GM12892 (cell line): Measurements from ENCODE around the gene FOXA1.

ENCODE experiments used
- DNase-seq: peaks from one replicate; pipeline ENCODE4 v3.0.0; 2011; ENCODE audit not compliant: insufficient read length
- FAIRE-seq: peaks from 2 replicates; lab custom pipeline; 2011; peaks lifted over from hg19 to GRCh38; lab: Jason Lieb, UNC
- POLR2A ChIP-seq: IDR thresholded peaks from 2 replicates; pipeline ENCODE4 v1.6.1; 2011; ENCODE audit warnings: low read depth, low read length, control low read depth
- POLR2AphosphoS5 ChIP-seq: IDR thresholded peaks from 2 replicates; pipeline ENCODE4 v1.6.1; 2011; ENCODE audit warnings: low read depth, low read length, control low read depth
- TAF1 ChIP-seq: IDR thresholded peaks from 2 replicates; pipeline ENCODE4 v1.6.1; 2011; ENCODE audit warnings: low read depth, mild to moderate bottlenecking, control low read depth, low read length, borderline replicate concordance

The FOXA1 gene

DNA sequence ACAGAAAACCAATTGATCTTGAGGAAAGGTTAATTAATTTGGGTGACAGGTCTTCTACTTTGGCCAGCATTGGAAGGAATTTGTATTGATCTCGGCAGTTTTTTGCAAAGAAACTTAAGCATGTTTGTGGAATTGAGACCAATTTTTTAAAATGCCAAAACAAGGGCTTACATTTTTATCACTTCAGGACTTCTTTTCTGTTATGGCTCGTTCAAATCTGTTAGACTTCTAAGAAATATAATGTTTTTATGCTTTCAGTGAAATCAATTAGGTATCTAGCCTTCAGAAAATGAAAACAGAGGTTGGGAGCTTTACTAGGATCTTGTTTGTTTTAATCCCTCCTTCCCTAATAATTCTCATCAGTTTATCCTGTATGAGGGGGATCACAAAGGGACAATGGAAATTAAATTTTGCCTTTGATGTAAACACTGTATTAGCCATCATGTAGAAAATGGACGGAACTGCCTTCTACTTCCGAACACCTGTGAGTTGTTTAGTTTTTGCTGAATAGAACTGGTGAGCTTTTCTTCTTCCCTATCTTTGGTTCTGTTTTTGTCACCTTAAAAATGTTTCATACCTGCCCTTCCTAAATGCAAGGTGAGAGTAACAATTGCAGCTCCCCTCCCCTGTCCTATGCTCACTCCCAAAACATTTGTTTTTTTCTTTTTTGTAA, 7.8 kb downstream of the FOXA1 start:
- no peak for FAIRE-seq
- no peak for DNase-seq
- no peak for TF ChIP-seq TAF1
- TF ChIP-seq POLR2A, result no peak
- no peak for TF ChIP-seq POLR2AphosphoS5

DNA sequence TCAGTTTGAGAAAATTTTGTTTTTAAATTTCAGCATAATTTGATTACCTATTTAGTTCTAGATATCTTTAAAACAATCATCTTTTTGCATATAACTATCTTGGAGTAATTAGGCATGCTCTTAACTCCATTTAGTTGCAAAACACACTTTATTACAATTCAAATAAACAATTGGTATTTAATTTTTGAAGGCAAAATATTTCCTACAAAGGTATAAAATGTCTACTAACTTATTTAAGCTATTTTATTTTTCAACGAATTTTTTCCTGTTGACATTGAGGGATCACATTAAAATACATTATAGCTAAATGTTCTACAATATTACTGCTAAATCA, 8.3 kb downstream of the FOXA1 start:
- no peak for TF ChIP-seq POLR2A
- no peak for TF ChIP-seq TAF1
- no peak for TF ChIP-seq POLR2AphosphoS5
- FAIRE-seq, result no peak
- no peak for DNase-seq

DNA sequence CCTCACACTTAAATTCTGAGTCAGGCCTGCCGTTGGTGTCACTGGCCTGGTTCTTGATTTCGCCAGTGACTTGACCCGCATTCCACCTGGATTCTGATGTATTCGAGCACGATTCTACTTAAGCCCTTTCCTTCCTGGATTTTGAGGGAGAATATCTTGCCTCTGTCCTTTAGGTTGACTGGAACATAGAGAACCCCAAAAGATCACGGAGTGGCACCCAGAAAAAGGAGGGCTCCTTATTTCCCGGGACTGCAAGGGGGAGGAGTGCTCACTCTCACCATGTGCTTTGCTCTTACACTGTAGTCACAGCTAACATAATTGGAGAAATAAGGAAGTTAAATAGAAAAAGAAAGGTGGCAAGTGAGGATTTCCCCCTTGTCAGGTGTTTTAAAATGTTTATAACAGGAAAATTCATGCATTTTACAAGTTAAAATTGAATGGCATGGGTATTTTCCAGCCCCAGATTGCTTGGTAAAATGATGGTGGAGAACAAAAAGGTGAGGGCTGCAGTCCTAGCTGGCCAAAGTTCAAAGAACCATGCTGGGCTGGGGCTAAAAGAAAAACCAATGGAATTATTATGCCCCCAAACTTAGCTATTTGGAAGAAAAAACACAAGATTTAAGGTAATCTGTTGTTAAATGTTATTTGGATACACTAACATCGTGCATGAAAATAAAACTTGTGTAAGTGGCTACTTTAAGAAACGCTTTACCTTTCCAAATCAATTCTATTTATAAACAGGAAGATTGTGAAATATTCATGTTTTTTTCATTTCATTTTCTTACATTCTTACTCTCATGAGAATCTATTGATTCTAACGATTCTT, 8.9 kb downstream of the FOXA1 start:
- DNase-seq, result no peak
- FAIRE-seq, result no peak
- no peak for TF ChIP-seq POLR2A
- no peak for TF ChIP-seq POLR2AphosphoS5
- TF ChIP-seq TAF1, result no peak

- DNase-seq, result no peak
- FAIRE-seq, result no peak
- TF ChIP-seq POLR2A, result no peak
- TF ChIP-seq TAF1, result no peak
- no peak for TF ChIP-seq POLR2AphosphoS5
Measured at GRCh38 chr14:37585101-37585511, 9.9 kb downstream of the FOXA1 start.

- TF ChIP-seq TAF1, result no peak
- no peak for TF ChIP-seq POLR2AphosphoS5
- TF ChIP-seq POLR2A, result no peak
- no peak for FAIRE-seq
- no peak for DNase-seq
Measured at GRCh38 chr14:37584211-37585100, 10.6 kb downstream of the FOXA1 start.

DNA sequence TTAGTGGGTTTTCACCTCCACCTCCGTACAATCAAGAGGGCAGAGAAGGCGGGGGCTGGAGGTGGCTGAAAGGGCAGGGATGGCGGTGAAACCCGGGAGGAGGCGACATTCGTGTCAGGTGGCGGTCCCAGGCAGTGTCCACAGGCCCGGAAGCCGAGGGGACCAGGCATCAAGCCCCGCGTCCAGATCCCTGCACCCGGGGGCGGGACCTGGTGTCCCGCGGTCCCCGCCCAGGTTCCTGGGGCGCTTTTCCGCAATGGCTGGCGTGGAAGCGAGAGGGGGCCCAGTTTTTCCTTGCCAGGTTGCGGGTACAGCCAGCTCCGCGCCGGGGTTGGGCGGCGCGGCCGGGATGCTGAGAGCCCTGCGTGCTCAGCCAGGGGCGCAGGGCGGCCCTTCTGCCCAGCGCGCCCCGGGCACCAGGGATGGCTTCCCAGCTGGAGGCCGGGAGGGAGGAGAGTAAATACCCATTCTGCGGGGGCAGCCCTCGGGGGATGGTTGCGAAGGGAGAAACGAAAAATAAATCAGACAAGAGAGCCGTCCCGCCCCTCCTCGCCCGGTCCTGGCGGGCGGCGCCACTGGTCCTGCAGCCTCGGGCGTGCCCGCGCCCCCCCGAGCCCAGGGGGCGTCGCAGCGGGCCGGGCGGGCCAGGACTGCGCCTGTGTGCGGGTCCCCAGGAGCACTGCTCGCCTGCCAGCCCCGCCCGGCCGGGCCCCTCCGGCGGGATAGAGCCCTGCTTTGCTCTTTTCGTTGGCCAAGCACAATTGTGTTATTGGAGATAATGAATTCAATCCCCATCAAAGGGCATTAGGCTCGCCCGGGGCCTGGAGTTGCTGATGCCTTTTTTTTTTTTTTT, 11.5 kb downstream of the FOXA1 start:
- TF ChIP-seq POLR2A, result no peak
- no peak for TF ChIP-seq POLR2AphosphoS5
- no peak for TF ChIP-seq TAF1
- FAIRE-seq (no peak), DNase-seq (no peak)

- DNase-seq (no peak), FAIRE-seq (no peak)
- TF ChIP-seq POLR2A (no peak), TAF1 (no peak), POLR2AphosphoS5 (no peak)
Measured at GRCh38 chr14:37580146-37580545, 14.9 kb downstream of the FOXA1 start.

DNA sequence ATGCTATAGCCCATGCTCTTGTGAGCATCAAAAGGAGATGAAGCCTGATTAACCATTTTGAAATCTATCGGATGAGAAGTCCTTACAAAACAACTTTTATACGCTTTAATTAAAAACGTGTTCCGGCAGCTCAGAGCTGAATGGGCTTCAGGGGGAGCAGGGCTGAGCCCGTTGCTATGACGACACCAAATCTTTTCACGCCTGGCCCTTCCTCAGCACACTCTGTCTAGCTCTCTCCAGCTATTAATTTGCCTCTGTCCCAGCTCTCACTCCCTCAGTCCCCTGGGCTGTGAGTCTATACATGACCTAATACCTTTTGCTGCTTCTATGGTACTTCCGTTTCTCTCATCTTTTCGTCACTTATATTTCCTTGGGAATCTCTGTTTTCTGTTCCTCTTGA, 15.8 kb downstream of the FOXA1 start:
- FAIRE-seq (no peak), DNase-seq (no peak)
- TF ChIP-seq POLR2AphosphoS5 (no peak), TAF1 (no peak), POLR2A (no peak)

DNA sequence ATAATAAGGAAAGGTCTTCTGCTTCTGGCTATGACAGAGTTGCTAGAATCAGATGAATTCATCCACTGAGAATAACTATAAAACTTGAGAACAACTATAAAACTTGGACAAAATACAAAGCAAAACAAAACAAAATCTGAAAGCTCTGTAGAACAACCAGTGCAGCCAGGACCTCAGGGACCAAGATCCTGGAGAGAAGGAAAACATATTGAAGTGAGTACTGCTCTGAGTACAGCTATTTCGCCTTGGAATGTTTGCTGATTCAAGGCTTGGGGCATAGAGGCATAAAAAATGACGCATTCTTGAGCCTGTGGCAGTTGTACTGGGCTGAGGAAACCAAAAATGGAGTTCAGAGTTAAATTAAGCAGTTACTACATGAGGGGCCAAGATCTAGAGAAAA, 21.7 kb downstream of the FOXA1 start:
- FAIRE-seq (no peak), DNase-seq (no peak)
- TF ChIP-seq TAF1, result no peak
- TF ChIP-seq POLR2A, result no peak
- no peak for TF ChIP-seq POLR2AphosphoS5

- no peak for FAIRE-seq
- TF ChIP-seq POLR2AphosphoS5 (no peak), POLR2A (no peak), TAF1 (no peak)
Measured at GRCh38 chr14:37571391-37571790, 23.7 kb downstream of the FOXA1 start.

DNA sequence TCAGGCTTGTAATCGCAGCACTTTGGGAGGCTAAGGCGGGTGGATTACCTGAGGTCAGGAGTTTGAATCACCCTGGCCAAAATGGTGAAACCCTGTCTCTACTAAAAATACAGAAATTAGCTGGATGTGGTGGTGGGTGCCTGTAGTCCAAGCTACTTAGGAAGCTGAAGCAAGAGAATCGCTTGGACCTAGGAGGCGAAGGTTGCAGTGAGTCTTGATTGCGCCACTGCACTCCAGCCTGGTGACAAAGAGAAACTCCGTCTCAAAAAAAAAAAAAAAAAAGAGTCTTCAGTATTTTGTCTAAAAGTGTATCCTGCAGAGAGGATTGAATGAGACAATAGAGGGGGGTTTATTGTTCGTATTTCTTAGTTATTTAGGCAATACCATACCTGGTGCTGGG, 25.3 kb downstream of the FOXA1 start:
- no peak for TF ChIP-seq POLR2A
- TF ChIP-seq POLR2AphosphoS5, result no peak
- TF ChIP-seq TAF1, result no peak
- DNase-seq, result no peak
- FAIRE-seq, result no peak

More at GRCh38 chr14:37571391-37571790, 23.7 kb downstream of the FOXA1 start:
- DNase-seq, result no peak

- TF ChIP-seq POLR2AphosphoS5, result no peak
- FAIRE-seq (no peak), DNase-seq (no peak)
Measured at GRCh38 chr14:37566811-37567371, 28.2 kb downstream of the FOXA1 start.
